ENCODE results near the gene FMN1.

Gene FMN1

GRCh38 chr15:32716915-32717425 lies 477.5 kb downstream of the FMN1 start:
- in situ Hi-C loops (cut with MboI; ENCODE audit: low sequenced_read_pairs, unreplicated experiment): no loop called here
- TF ChIP-seq, protein P1, sequence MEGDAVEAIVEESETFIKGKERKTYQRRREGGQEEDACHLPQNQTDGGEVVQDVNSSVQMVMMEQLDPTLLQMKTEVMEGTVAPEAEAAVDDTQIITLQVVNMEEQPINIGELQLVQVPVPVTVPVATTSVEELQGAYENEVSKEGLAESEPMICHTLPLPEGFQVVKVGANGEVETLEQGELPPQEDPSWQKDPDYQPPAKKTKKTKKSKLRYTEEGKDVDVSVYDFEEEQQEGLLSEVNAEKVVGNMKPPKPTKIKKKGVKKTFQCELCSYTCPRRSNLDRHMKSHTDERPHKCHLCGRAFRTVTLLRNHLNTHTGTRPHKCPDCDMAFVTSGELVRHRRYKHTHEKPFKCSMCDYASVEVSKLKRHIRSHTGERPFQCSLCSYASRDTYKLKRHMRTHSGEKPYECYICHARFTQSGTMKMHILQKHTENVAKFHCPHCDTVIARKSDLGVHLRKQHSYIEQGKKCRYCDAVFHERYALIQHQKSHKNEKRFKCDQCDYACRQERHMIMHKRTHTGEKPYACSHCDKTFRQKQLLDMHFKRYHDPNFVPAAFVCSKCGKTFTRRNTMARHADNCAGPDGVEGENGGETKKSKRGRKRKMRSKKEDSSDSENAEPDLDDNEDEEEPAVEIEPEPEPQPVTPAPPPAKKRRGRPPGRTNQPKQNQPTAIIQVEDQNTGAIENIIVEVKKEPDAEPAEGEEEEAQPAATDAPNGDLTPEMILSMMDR (IDR thresholded peaks at IDR 0.05; ENCODE audit: borderline replicate concordance, control extremely low read depth, extremely low read depth, insufficient read depth, missing control alignments): no peak
- DNase-seq (ENCODE audit: low spot score): peak; percentile 44

- in situ Hi-C loops (cut with MboI; ENCODE audit: low sequenced_read_pairs, unreplicated experiment): no loop called here
- no peak for DNase-seq (ENCODE audit: low spot score)
- TF ChIP-seq, protein P1 (IDR thresholded peaks at IDR 0.05; ENCODE audit: borderline replicate concordance, control extremely low read depth, extremely low read depth, insufficient read depth, missing control alignments): no peak
These were observed 478.1 kb downstream of the FMN1 start for GRCh38 chr15:32716216-32716914.
